ENCODE data around the gene SHLD2.
"Not testable (repeated sequence)": the region's sequence is repeated elsewhere in the genome, so short reads cannot be mapped to it uniquely, and the experiment has no call there.

GRCh38 chr10:87163414-87163813, 68.4 kb downstream of the SHLD2 start:
- not testable (repeated sequence) for TF ChIP-seq CTCF (IDR thresholded peaks at IDR 0.05); ZFX (IDR thresholded peaks at IDR 0.05; ENCODE audit: borderline replicate concordance)
